OCI-LY3 (cell line): Measurements from ENCODE around the gene C21orf58.

ENCODE experiments used
- H2AFZ ChIP-seq: fragments of 200-600, 300-600 bp; shearing (Covaris generic); 2 replicates; pipeline ENCODE4 v1.6.0; 2014; ENCODE audit warnings: antibody characterized with exemption, low read depth, low read length
- H3K27ac ChIP-seq: fragments of 200-600, 300-600 bp; sonication (generic); 2 replicates; pipeline ENCODE4 v1.5.1; 2014; ENCODE audit warnings: mild to moderate bottlenecking, low read length, moderate library complexity, mixed read lengths
- H3K27me3 ChIP-seq: fragments of 200-600, 300-600 bp; sonication (generic); 2 replicates; pipeline ENCODE4 v1.6.1; 2014; ENCODE audit warnings: low read depth, low read length, mixed read lengths
- H3K36me3 ChIP-seq: fragments of 200-600, 300-600 bp; sonication (generic); replicated peaks from 2 replicates; pipeline ENCODE3; 2014; ENCODE audit warnings: low read depth, low read length, mixed read lengths
- H3K4me1 ChIP-seq: fragments of 300-600, 200-600 bp; sonication (generic); 2 replicates; pipeline ENCODE4 v1.6.1; 2014; ENCODE audit warnings: low read length, mixed read lengths
- H3K4me2 ChIP-seq: fragments of 200-600, 300-600 bp; sonication (generic); 2 replicates; pipeline ENCODE4 v1.6.1; 2014; ENCODE audit warnings: low read length, mixed read lengths
- H3K4me3 ChIP-seq: fragments of 300-600, 200-600 bp; sonication (generic); 2 replicates; pipeline ENCODE4 v1.5.1; 2014; ENCODE audit warnings: antibody characterized with exemption, mild to moderate bottlenecking, low read length, moderate library complexity
- H3K79me2 ChIP-seq: fragments of 300-600, 200-600 bp; shearing (Covaris generic); 2 replicates; pipeline ENCODE4 v1.6.1; 2014; ENCODE audit warnings: mild to moderate bottlenecking, low read length, mixed read lengths
- H3K9ac ChIP-seq: fragments of 300-600, 200-600 bp; shearing (Covaris generic); 2 replicates; pipeline ENCODE4 v1.6.0; 2014; ENCODE audit warnings: mild to moderate bottlenecking, low read length, moderate library complexity
- H3K9me3 ChIP-seq: fragments of 200-600, 300-600 bp; shearing (Covaris generic); 2 replicates; pipeline ENCODE4 v1.6.1; 2014; ENCODE audit warnings: low read length, mixed read lengths; ENCODE audit not compliant: insufficient read depth
- H4K20me1 ChIP-seq: fragments of 200-600, 300-600 bp; sonication (generic); 2 replicates; pipeline ENCODE4 v1.6.1; 2016; ENCODE audit warnings: low read length, mixed read lengths; ENCODE audit not compliant: insufficient read depth
- CTCF ChIP-seq: fragments of 200-600, 300-600 bp; sonication (generic); IDR thresholded peaks from 2 replicates; pipeline ENCODE4 v1.5.1; 2014; ENCODE audit warnings: antibody characterized with exemption, low read length, low read depth
- EZH2phosphoT487 ChIP-seq: fragments of 200-600 bp; shearing (Covaris generic); IDR thresholded peaks from 2 replicates; pipeline ENCODE4 v1.6.1; 2018; ENCODE audit warnings: antibody characterized with exemption, mixed run types, low read depth

C21orf58 gene

GRCh38 chr21:46352913-46353312, 29.2 kb upstream of the C21orf58 start:
- Histone ChIP-seq H3K27ac (no peak overlapping the region), H3K9ac (no peak overlapping the region), H3K27me3 (no peaks in the 10 kb centered on the region), H3K4me1 (peaks cover 22% of the 10 kb centered on the region), H3K4me2 (no peak overlapping the region), H3K9me3 (no peaks in the 10 kb centered on the region), H3K36me3 (peaks cover 26% of the 10 kb centered on the region), H3K4me3 (no peak overlapping the region), H2AFZ (no peak overlapping the region), H3K79me2 (no peaks in the 10 kb centered on the region), H4K20me1 (no peaks in the 10 kb centered on the region; the same call in 1 of the 2 replicates)
- TF ChIP-seq EZH2phosphoT487 (no peak), CTCF (no peak)

GRCh38 chr21:46352164-46352515, 28.5 kb upstream of the C21orf58 start:
- H3K36me3 ChIP-seq: peaks cover 22% of the 10 kb centered on the region
- H3K9ac ChIP-seq: no peak overlapping the region
- no peak overlapping the region for H2AFZ ChIP-seq
- no peaks in the 10 kb centered on the region for H3K9me3 ChIP-seq
- H3K4me1 ChIP-seq: peaks cover 14% of the 10 kb centered on the region
- no peaks in the 10 kb centered on the region for H3K79me2 ChIP-seq
- H3K27me3 ChIP-seq: no peaks in the 10 kb centered on the region
- H3K4me2 ChIP-seq: no peak overlapping the region
- no peak overlapping the region for H3K4me3 ChIP-seq
- TF ChIP-seq CTCF: no peak
- TF ChIP-seq EZH2phosphoT487: no peak
- H4K20me1 ChIP-seq: no peaks in the 10 kb centered on the region; the same call in 1 of the 2 replicates
- no peak overlapping the region for H3K27ac ChIP-seq

DNA sequence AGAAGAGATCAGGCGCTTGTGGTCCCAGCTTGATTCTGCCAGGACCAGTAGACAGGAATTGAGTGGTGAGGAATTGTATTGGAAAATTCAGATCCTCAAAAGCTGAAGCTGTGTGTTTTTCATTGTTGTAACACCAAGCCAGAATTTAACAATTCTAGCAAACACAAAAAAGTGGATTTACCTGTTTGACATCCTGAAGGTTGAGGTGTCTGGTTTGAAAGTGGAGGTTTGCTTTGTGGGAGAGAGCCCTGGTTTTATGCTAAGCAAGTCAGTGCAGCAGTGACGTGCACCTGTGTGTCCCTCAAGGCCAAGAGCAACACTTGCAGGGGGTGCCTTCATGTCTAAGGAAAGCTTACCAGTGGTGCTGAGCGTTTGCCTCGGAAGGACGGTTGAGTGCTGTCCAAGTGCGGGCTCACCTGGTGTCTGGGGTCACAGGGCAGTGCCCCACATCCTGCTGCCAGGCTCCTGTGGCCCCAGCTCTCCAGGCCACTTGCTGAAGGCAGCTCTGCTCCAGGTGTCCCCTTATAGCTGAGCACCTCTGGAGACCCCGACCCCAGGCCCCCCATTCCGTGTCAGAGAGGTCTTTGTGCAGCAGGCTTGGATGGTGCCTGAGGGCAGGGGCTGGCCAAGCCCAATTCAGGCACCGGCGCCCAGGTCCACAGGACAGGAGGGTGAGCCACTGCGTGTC, 27.9 kb upstream of the C21orf58 start:
- Histone ChIP-seq H2AFZ (no peak overlapping the region), H3K79me2 (no peaks in the 10 kb centered on the region), H3K4me3 (no peak overlapping the region), H3K27ac (no peak overlapping the region), H3K9ac (no peak overlapping the region), H3K4me2 (no peak overlapping the region), H4K20me1 (no peaks in the 10 kb centered on the region; the same call in 1 of the 2 replicates), H3K9me3 (no peaks in the 10 kb centered on the region), H3K27me3 (no peaks in the 10 kb centered on the region), H3K4me1 (peaks cover 9% of the 10 kb centered on the region), H3K36me3 (peaks cover 22% of the 10 kb centered on the region)
- TF ChIP-seq EZH2phosphoT487 (no peak), CTCF (no peak)

- Histone ChIP-seq H3K9ac (no peak overlapping the region), H3K79me2 (no peaks in the 10 kb centered on the region), H3K36me3 (peaks cover 16% of the 10 kb centered on the region), H3K9me3 (no peaks in the 10 kb centered on the region), H3K4me2 (no peak overlapping the region), H3K4me3 (no peak overlapping the region), H3K4me1 (peaks cover 3% of the 10 kb centered on the region), H4K20me1 (no peaks in the 10 kb centered on the region; the same call in 1 of the 2 replicates), H2AFZ (no peak overlapping the region), H3K27me3 (no peaks in the 10 kb centered on the region), H3K27ac (no peak overlapping the region)
- no peak for TF ChIP-seq CTCF
- TF ChIP-seq EZH2phosphoT487: no peak
Measured at GRCh38 chr21:46350981-46351380, 27.3 kb upstream of the C21orf58 start.
